ENCODE results near the gene PSMD10. TPM values are rescaled to one million over a fixed set of nuclear protein-coding genes. Genes with fewer than 3 reads are reported as not detected.

PSMD10 gene
- total RNA-seq, 1 donor from 2014 or later, result 34.7 TPM

DNA sequence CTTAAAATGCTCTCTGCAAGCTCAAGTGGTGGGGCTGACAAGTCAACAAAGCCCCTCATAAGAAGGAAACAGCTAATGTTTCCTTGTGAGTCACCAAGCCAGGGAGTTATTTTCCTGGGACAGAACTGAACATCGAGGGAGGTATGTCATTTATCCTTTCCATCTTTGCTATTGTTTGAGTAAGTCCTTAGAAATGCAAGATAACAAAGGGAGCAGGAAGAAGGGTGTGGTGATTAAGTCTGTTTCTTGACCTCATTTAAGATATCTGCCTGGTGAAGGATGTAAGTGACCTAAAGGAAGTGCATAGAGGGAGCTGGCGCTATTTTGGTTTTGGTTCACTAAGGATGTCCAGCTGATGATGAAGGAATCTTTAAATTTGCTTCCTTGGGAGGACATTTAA is 40.1 kb upstream of the PSMD10 start:
- no peaks in the 10 kb centered on the region for H3K4me1 ChIP-seq
- ATAC-seq (no peak), DNase-seq (no peak)
- TF ChIP-seq, protein P1, sequence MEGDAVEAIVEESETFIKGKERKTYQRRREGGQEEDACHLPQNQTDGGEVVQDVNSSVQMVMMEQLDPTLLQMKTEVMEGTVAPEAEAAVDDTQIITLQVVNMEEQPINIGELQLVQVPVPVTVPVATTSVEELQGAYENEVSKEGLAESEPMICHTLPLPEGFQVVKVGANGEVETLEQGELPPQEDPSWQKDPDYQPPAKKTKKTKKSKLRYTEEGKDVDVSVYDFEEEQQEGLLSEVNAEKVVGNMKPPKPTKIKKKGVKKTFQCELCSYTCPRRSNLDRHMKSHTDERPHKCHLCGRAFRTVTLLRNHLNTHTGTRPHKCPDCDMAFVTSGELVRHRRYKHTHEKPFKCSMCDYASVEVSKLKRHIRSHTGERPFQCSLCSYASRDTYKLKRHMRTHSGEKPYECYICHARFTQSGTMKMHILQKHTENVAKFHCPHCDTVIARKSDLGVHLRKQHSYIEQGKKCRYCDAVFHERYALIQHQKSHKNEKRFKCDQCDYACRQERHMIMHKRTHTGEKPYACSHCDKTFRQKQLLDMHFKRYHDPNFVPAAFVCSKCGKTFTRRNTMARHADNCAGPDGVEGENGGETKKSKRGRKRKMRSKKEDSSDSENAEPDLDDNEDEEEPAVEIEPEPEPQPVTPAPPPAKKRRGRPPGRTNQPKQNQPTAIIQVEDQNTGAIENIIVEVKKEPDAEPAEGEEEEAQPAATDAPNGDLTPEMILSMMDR (IDR thresholded peaks at IDR 0.05), result no peak
- no peaks in the 10 kb centered on the region for H3K36me3 ChIP-seq
- no peak overlapping the region for H3K27ac ChIP-seq
- intact Hi-C loops (cut with DNase I), result no loop called here
- H3K27me3 ChIP-seq, result no peaks in the 10 kb centered on the region
- H3K9me3 ChIP-seq, result no peaks in the 10 kb centered on the region
- H3K4me3 ChIP-seq, result no peak overlapping the region

DNA sequence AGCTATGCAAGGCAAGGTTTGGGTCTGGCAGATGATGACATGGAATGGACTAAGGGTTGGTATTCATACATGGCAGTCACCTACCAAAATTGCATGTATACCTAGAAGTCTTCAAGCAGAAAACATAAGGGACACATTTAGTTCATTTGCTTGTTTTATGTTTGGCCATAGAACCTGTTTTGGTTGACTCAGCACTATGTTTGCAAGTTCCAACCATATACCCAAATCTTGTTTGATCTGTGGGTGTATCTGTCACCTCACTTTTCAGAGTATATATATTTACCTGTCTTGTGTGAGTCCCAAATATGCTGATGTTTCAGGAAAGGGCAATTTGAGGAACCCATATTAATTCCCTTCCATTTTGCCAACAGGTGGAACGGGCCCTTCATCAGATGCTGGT is 39.5 kb upstream of the PSMD10 start:
- Histone ChIP-seq H3K4me1 (no peaks in the 10 kb centered on the region), H3K4me3 (no peak overlapping the region), H3K27me3 (no peaks in the 10 kb centered on the region), H3K9me3 (no peaks in the 10 kb centered on the region), H3K36me3 (no peaks in the 10 kb centered on the region), H3K27ac (no peak overlapping the region)
- DNase-seq, result no peak
- TF ChIP-seq, protein P1 (IDR thresholded peaks at IDR 0.05), result no peak
- intact Hi-C loops (cut with DNase I), result no loop called here
- no peak for ATAC-seq

DNA sequence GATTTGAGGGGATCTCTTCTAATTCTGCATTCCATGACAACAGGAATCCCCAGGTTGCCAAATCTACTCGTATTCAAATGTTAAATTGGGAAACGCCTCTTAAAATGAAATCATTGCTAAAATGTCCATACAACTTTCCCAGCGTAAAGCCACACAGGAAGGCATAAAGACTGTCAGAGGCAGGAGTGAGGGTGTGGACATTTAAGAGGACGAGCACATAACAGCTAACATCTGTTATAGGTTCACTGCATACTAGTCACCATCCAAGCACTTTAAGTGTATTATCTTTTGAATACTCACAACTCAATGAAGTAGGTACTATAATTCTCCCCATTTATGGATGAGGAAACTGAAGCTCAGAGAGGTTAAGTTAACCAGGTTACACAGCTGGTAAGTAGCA is 35.8 kb upstream of the PSMD10 start:
- intact Hi-C loops (cut with DNase I), result no loop called here
- no peaks in the 10 kb centered on the region for H3K36me3 ChIP-seq
- H3K4me3 ChIP-seq, result no peak overlapping the region
- ATAC-seq (no peak), DNase-seq (no peak)
- no peaks in the 10 kb centered on the region for H3K9me3 ChIP-seq
- TF ChIP-seq, protein P1 (IDR thresholded peaks at IDR 0.05), result no peak
- no peaks in the 10 kb centered on the region for H3K27me3 ChIP-seq
- H3K27ac ChIP-seq, result no peak overlapping the region
- H3K4me1 ChIP-seq, result no peaks in the 10 kb centered on the region

- ATAC-seq (no peak), DNase-seq (no peak)
- Histone ChIP-seq H3K36me3 (no peaks in the 10 kb centered on the region), H3K27ac (no peak overlapping the region), H3K27me3 (no peaks in the 10 kb centered on the region), H3K4me1 (no peaks in the 10 kb centered on the region), H3K4me3 (no peak overlapping the region), H3K9me3 (no peaks in the 10 kb centered on the region)
- intact Hi-C loops (cut with DNase I), result no loop called here
- TF ChIP-seq, protein P1 (IDR thresholded peaks at IDR 0.05), result no peak
These were observed 35.3 kb upstream of the PSMD10 start for GRCh38 chrX:108126661-108127060.

- DNase-seq (no peak), ATAC-seq (no peak)
- intact Hi-C loops (cut with DNase I), result no loop called here
- no peak overlapping the region for H3K27ac ChIP-seq
- H3K27me3 ChIP-seq, result no peaks in the 10 kb centered on the region
- H3K4me1 ChIP-seq, result no peaks in the 10 kb centered on the region
- H3K36me3 ChIP-seq, result no peaks in the 10 kb centered on the region
- H3K4me3 ChIP-seq, result no peak overlapping the region
- no peaks in the 10 kb centered on the region for H3K9me3 ChIP-seq
- TF ChIP-seq, protein P1 (IDR thresholded peaks at IDR 0.05), result no peak
These were observed 32.4 kb upstream of the PSMD10 start for GRCh38 chrX:108123591-108124366.
